Adrenal gland (tissue), 5 donors: ENCODE measurements around the gene PGS1.

Experiments used
- CTCF ChIP-seq, 6 experiments: fragments of 450-650 bp in 4 of 6; fragments of 200-600 bp in 2 of 6; sonication (generic) in 1 of 6; IDR thresholded peaks; 1 replicate in 5 of 6; 2 replicates in 1 of 6; pipeline versions ENCODE4 v1.5.1 to v1.8.0; 2016 to 2021; ENCODE audit warnings: antibody characterized with exemption in 6 of 6, mild to moderate bottlenecking in 2 of 6, moderate library complexity in 1 of 6
- POLR2A ChIP-seq, 2 donors: fragments of 450-650 bp; IDR thresholded peaks; one replicate each; pipeline ENCODE4 v1.6.1; 2017; ENCODE audit warnings: antibody characterized with exemption in 2 of 2, mild to moderate bottlenecking in 2 of 2, moderate library complexity in 1 of 2
- donor health status: DM: no; HTN: no; CAD: no.

- TF ChIP-seq CTCF (IDR thresholded peaks at IDR 0.05) (no peak), POLR2A (IDR thresholded peaks at IDR 0.05) (no peak)
These were observed 33.8 kb upstream of the PGS1 start for GRCh38 chr17:78344666-78345065.
